ENCODE results near the gene VEPH1. TPM values are rescaled to one million over a fixed set of nuclear protein-coding genes. Genes with fewer than 3 reads are reported as not detected.

VEPH1 gene
- total RNA-seq, 4 donors from 2014 or later = 0.07 TPM; not detected in 3

DNA sequence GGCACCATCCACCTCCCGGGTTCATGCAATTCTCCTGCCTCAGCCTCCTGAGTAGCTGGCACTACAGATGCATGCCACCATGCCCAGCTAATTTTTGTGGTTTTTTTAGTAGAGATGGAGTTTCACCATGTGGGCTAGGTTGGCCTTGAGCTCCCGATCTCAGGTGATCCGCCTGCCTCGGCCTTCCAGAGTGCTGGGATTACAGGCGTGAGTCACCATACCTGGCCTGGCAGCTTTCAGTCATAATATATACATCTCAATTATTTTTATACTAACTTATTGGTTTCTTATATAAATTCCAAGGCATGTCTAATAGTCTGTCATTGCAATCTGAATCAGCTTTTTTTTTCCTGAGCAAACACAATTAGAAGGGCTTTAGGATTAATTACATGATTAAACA lies 269.3 kb downstream of the VEPH1 start:
- in situ Hi-C loops (cut with MboI; ENCODE audit: low sequenced_read_pairs in 4 of 4) (no loop called here), intact Hi-C loops (cut with DNase I; ENCODE audit: low total_unique reads) (no loop called here)
- TF ChIP-seq, protein P1, sequence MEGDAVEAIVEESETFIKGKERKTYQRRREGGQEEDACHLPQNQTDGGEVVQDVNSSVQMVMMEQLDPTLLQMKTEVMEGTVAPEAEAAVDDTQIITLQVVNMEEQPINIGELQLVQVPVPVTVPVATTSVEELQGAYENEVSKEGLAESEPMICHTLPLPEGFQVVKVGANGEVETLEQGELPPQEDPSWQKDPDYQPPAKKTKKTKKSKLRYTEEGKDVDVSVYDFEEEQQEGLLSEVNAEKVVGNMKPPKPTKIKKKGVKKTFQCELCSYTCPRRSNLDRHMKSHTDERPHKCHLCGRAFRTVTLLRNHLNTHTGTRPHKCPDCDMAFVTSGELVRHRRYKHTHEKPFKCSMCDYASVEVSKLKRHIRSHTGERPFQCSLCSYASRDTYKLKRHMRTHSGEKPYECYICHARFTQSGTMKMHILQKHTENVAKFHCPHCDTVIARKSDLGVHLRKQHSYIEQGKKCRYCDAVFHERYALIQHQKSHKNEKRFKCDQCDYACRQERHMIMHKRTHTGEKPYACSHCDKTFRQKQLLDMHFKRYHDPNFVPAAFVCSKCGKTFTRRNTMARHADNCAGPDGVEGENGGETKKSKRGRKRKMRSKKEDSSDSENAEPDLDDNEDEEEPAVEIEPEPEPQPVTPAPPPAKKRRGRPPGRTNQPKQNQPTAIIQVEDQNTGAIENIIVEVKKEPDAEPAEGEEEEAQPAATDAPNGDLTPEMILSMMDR (IDR thresholded peaks at IDR 0.05 in 4 of 5, conservative IDR thresholded peaks at IDR 0.05 in 1 of 5) = no peak
- TF ChIP-seq POLR2A (IDR thresholded peaks at IDR 0.05) = no peak
- Histone ChIP-seq H3K4me1 (no peaks in the 10 kb centered on the region), H3K27ac (no peak overlapping the region), H3K9me3 (no peaks in the 10 kb centered on the region), H3K36me3 (no peaks in the 10 kb centered on the region), H3K4me3 (no peak overlapping the region), H3K27me3 (no peaks in the 10 kb centered on the region)
- DNase-seq (no peak), ATAC-seq (no peak)

GRCh38 chr3:157232141-157232540 lies 271.1 kb downstream of the VEPH1 start:
- in situ Hi-C loops (cut with MboI; ENCODE audit: low sequenced_read_pairs in 4 of 4) = no loop called here
- no peaks in the 10 kb centered on the region for H3K36me3 ChIP-seq
- no peaks in the 10 kb centered on the region for H3K27me3 ChIP-seq
- DNase-seq (no peak), ATAC-seq (no peak)
- H3K4me3 ChIP-seq = no peak overlapping the region
- no peaks in the 10 kb centered on the region for H3K9me3 ChIP-seq
- H3K27ac ChIP-seq = no peak overlapping the region
- intact Hi-C loops (cut with DNase I; ENCODE audit: low total_unique reads) = no loop called here
- H3K4me1 ChIP-seq = no peaks in the 10 kb centered on the region
- TF ChIP-seq POLR2A (IDR thresholded peaks at IDR 0.05) = no peak
- TF ChIP-seq, protein P1 (IDR thresholded peaks at IDR 0.05 in 4 of 5, conservative IDR thresholded peaks at IDR 0.05 in 1 of 5) = no peak

DNA sequence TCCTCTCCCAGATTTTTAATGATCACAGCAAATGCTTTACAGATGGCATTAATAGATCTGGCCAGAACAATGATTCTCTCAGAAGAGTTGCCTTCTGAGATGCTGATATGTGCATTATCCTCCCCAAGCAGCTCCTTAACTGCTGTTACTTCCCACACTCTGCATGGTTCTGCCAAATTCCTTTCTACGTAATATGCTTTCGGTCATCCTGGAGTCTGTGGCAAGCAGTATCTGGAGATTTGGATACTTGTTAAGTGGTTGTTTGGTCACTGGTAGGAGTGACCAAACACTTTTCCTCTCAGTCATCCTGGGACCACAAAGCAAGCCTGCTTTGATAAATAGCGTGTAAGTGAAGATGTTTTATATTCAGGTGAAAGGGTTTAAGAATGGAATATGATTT lies 272.1 kb downstream of the VEPH1 start:
- in situ Hi-C loops (cut with MboI; ENCODE audit: low sequenced_read_pairs in 4 of 4) = no loop called here
- H3K4me1 ChIP-seq = no peaks in the 10 kb centered on the region
- H3K27me3 ChIP-seq = no peaks in the 10 kb centered on the region
- no peak overlapping the region for H3K4me3 ChIP-seq
- no peak overlapping the region for H3K27ac ChIP-seq
- no peak for ATAC-seq
- no peaks in the 10 kb centered on the region for H3K36me3 ChIP-seq
- TF ChIP-seq, protein P1 (IDR thresholded peaks at IDR 0.05 in 4 of 5, conservative IDR thresholded peaks at IDR 0.05 in 1 of 5) = no peak
- no peak for TF ChIP-seq POLR2A (IDR thresholded peaks at IDR 0.05)
- H3K9me3 ChIP-seq = no peaks in the 10 kb centered on the region
- no peak for DNase-seq
- intact Hi-C loops (cut with DNase I; ENCODE audit: low total_unique reads) = no loop called here

GRCh38 chr3:157226173-157226847 lies 276.9 kb downstream of the VEPH1 start:
- intact Hi-C loops (cut with DNase I; ENCODE audit: low total_unique reads) (loop anchor here (10.0 kb wide), 1 partner anchor 338 kb away; no protein-coding TSS in a partner anchor), in situ Hi-C loops (cut with MboI; ENCODE audit: low sequenced_read_pairs in 4 of 4) (no loop called here)
- Histone ChIP-seq H3K36me3 (no peaks in the 10 kb centered on the region), H3K9me3 (no peaks in the 10 kb centered on the region), H3K4me3 (no peak overlapping the region), H3K27me3 (no peaks in the 10 kb centered on the region), H3K4me1 (no peaks in the 10 kb centered on the region), H3K27ac (no peak overlapping the region)
- DNase-seq (no peak), ATAC-seq (no peak)
- no peak for TF ChIP-seq POLR2A (IDR thresholded peaks at IDR 0.05)
- TF ChIP-seq, protein P1 (IDR thresholded peaks at IDR 0.05 in 4 of 5, conservative IDR thresholded peaks at IDR 0.05 in 1 of 5) = no peak

DNA sequence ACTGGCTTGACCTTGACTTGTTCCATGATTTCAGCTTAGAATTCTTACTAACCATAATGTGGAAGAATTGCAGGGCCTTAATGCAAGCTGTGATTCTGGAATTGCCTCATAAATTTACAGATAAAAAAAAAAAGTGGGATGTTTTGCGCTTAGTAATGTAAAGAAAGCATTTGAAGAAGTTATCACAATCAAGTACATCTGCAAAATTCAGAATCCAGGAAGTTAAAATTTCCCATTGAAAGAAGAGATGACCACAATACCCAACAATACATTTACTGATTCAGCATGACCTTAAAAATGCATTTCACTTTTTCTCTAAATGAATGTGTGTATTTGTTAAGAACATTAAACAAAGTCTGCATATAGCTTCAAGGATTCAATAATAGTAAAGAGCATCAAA lies 278.2 kb downstream of the VEPH1 start:
- no peaks in the 10 kb centered on the region for H3K4me1 ChIP-seq
- H3K36me3 ChIP-seq = no peaks in the 10 kb centered on the region
- no peak for TF ChIP-seq POLR2A (IDR thresholded peaks at IDR 0.05)
- TF ChIP-seq, protein P1 (IDR thresholded peaks at IDR 0.05 in 4 of 5, conservative IDR thresholded peaks at IDR 0.05 in 1 of 5) = no peak
- ATAC-seq (no peak), DNase-seq (no peak)
- no peaks in the 10 kb centered on the region for H3K27me3 ChIP-seq
- no peak overlapping the region for H3K4me3 ChIP-seq
- no peaks in the 10 kb centered on the region for H3K9me3 ChIP-seq
- intact Hi-C loops (cut with DNase I; ENCODE audit: low total_unique reads) (loop anchor here (10.0 kb wide), 1 partner anchor 340 kb away; no protein-coding TSS in a partner anchor), in situ Hi-C loops (cut with MboI; ENCODE audit: low sequenced_read_pairs in 4 of 4) (no loop called here)
- H3K27ac ChIP-seq = no peak overlapping the region

Data from gastrocnemius medialis (tissue), 4 donors.